ENCODE data around the gene CDC42EP3.

DNA sequence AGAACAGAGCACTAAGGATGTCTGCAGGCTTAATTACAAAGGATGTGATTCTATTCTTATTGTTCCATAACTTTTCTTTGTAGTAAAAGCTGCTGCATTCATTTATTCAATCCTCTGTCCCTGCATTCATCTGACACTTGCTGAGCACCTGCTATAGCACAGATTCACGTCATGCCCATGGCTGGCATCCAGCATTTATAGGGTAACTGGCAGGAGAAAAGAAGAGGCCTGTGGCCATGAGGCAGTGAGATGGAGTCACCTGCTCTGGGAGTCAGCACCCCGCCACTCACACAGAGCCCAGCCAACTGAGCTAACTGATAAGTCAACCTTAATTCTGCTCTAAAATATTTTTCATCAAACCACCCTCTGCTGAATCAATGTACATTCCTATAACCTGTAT lies 18.3 kb upstream of the CDC42EP3 start:
- TF ChIP-seq, protein P1, sequence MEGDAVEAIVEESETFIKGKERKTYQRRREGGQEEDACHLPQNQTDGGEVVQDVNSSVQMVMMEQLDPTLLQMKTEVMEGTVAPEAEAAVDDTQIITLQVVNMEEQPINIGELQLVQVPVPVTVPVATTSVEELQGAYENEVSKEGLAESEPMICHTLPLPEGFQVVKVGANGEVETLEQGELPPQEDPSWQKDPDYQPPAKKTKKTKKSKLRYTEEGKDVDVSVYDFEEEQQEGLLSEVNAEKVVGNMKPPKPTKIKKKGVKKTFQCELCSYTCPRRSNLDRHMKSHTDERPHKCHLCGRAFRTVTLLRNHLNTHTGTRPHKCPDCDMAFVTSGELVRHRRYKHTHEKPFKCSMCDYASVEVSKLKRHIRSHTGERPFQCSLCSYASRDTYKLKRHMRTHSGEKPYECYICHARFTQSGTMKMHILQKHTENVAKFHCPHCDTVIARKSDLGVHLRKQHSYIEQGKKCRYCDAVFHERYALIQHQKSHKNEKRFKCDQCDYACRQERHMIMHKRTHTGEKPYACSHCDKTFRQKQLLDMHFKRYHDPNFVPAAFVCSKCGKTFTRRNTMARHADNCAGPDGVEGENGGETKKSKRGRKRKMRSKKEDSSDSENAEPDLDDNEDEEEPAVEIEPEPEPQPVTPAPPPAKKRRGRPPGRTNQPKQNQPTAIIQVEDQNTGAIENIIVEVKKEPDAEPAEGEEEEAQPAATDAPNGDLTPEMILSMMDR (IDR thresholded peaks at IDR 0.05): no peak
- TF ChIP-seq POLR2A (IDR thresholded peaks at IDR 0.05): no peak
